H1 (cell line): ENCODE results near the gene WIPF3. TPM values are rescaled to one million over a fixed set of nuclear protein-coding genes. Genes with fewer than 3 reads are reported as not detected.

Experiments
- CTCF ChIA-PET: fragments of 300-600 bp; sonication (Branson Sonifier 250); formaldehyde crosslinking; loops from one replicate; lab custom pipeline; 2021; ENCODE audit not compliant: partially characterized antibody; lab: Charles Lee
- POLR2A ChIA-PET: fragments of 300-600 bp; sonication (Branson Sonifier 250); formaldehyde crosslinking; loops from one replicate; lab custom pipeline; 2021; ENCODE audit warnings: inconsistent platforms; ENCODE audit not compliant: partially characterized antibody; lab: Charles Lee
- DNase-seq, 2 experiments: peaks; one replicate each; pipeline versions ENCODE4 v3.0.0 to v3.0.0-alpha.2; 2010 to 2022; ENCODE audit warnings: low spot score in 2 of 2, low read depth in 1 of 2, mixed read lengths in 1 of 2
- FAIRE-seq: peaks from 2 replicates; lab custom pipeline; 2011; peaks lifted over from hg19 to GRCh38; lab: Jason Lieb, UNC
- H2AFZ ChIP-seq: 2 replicates; pipeline ENCODE4 v1.8.1; 2012; ENCODE audit warnings: low read length, inconsistent platforms
- H2AK5ac ChIP-seq: 2 replicates; pipeline ENCODE4 v1.6.1; 2013; ENCODE audit warnings: low read depth, low read length
- H2BK120ac ChIP-seq: replicated peaks from 2 replicates; pipeline ENCODE3; 2013; ENCODE audit warnings: low read depth, low read length, inconsistent platforms
- H2BK12ac ChIP-seq: 2 replicates; pipeline ENCODE4 v1.6.1; 2013; ENCODE audit warnings: low read depth, low read length
- H2BK15ac ChIP-seq: 2 replicates; pipeline ENCODE4 v1.6.1; 2013; ENCODE audit warnings: low read length
- H2BK20ac ChIP-seq: 2 replicates; pipeline ENCODE4 v1.6.1; 2013; ENCODE audit warnings: low read length
- H2BK5ac ChIP-seq: 2 replicates; pipeline ENCODE4 v1.6.1; 2013; ENCODE audit warnings: low read depth, low read length
- H3K14ac ChIP-seq: 2 replicates; pipeline ENCODE4 v1.6.1; 2013; ENCODE audit warnings: inconsistent platforms; ENCODE audit not compliant: insufficient read length
- H3K18ac ChIP-seq: 2 replicates; pipeline ENCODE4 v1.6.1; 2013; ENCODE audit warnings: low read length; ENCODE audit errors: extremely low read depth
- H3K23ac ChIP-seq: 2 replicates; pipeline ENCODE4 v1.6.1; 2013; ENCODE audit warnings: inconsistent platforms; ENCODE audit not compliant: insufficient read length
- H3K23me2 ChIP-seq: 2 replicates; pipeline ENCODE4 v1.6.1; 2013; ENCODE audit warnings: low read depth, low read length
- H3K27ac ChIP-seq: 2 replicates; pipeline ENCODE4 v1.6.1; 2011; ENCODE audit warnings: low read depth, low read length, inconsistent platforms
- H3K27me3 ChIP-seq, 4 experiments: replicated peaks in 1 of 4; 1 replicate in 1 of 4; 2 replicates in 3 of 4; pipeline versions ENCODE4 v1.6.1 to v1.8.1; 2011 to 2013; ENCODE audit warnings: low read length in 3 of 4, mild to moderate bottlenecking in 3 of 4, inconsistent platforms in 2 of 4, mixed read lengths in 2 of 4, moderate library complexity in 1 of 4; ENCODE audit not compliant: control insufficient read depth in 3 of 4, insufficient read depth in 3 of 4; ENCODE audit errors: extremely low read depth in 1 of 4
- H3K36me3 ChIP-seq, 4 experiments: 2 replicates each; pipeline versions ENCODE4 v1.6.1 to v1.8.1; 2011 to 2013; ENCODE audit warnings: mild to moderate bottlenecking in 4 of 4, low read length in 3 of 4, moderate library complexity in 2 of 4, control low read depth in 1 of 4, inconsistent platforms in 1 of 4; ENCODE audit not compliant: insufficient read depth in 4 of 4, control insufficient read depth in 2 of 4
- H3K4ac ChIP-seq: replicated peaks from 2 replicates; pipeline ENCODE3; 2013; ENCODE audit warnings: low read length, low read depth, mixed read lengths, inconsistent platforms; ENCODE audit not compliant: insufficient read length
- H3K4me1 ChIP-seq, 4 experiments: replicated peaks in 1 of 4; 1 replicate in 1 of 4; 2 replicates in 3 of 4; pipeline versions ENCODE4 v1.6.1 to v1.8.1; 2011 to 2013; ENCODE audit warnings: low read length in 3 of 4, inconsistent platforms in 2 of 4, mixed read lengths in 1 of 4; ENCODE audit not compliant: insufficient read depth in 4 of 4, control insufficient read depth in 3 of 4
- H3K4me2 ChIP-seq, 2 experiments: 2 replicates each; pipeline versions ENCODE4 v1.6.1 to v1.8.1; 2011 to 2013; ENCODE audit warnings: low read depth in 2 of 2, low read length in 2 of 2, control low read depth in 1 of 2, inconsistent platforms in 1 of 2, mild to moderate bottlenecking in 1 of 2; ENCODE audit not compliant: insufficient read depth in 1 of 2
- H3K4me3 ChIP-seq, 4 experiments: fragments of 200-600, 300-600 bp in 1 of 4; sonication (generic), shearing (Covaris generic), sonication (Bioruptor Twin) in 1 of 4; 2 replicates each; pipeline versions ENCODE4 v1.5.1 to v1.8.1; 2011 to 2016; ENCODE audit warnings: low read length in 4 of 4, low read depth in 3 of 4, control low read depth in 2 of 4, inconsistent platforms in 2 of 4, mild to moderate bottlenecking in 2 of 4, mixed read lengths in 1 of 4, moderate library complexity in 1 of 4; ENCODE audit not compliant: insufficient read depth in 2 of 4; ENCODE audit errors: extremely low read depth in 1 of 4
- H3K56ac ChIP-seq: replicated peaks from 2 replicates; pipeline ENCODE3; 2013; ENCODE audit warnings: low read depth, mild to moderate bottlenecking, mixed read lengths, low read length, inconsistent platforms; ENCODE audit not compliant: insufficient read length
- H3K79me1 ChIP-seq: 2 replicates; pipeline ENCODE4 v1.6.1; 2013; ENCODE audit warnings: low read depth, low read length, control low read depth
- H3K79me2 ChIP-seq, 2 experiments: 2 replicates each; pipeline versions ENCODE4 v1.6.1 to v1.8.1; 2012 to 2013; ENCODE audit warnings: low read length in 2 of 2, mild to moderate bottlenecking in 2 of 2, inconsistent platforms in 1 of 2; ENCODE audit not compliant: insufficient read depth in 2 of 2, control insufficient read depth in 1 of 2
- H3K9ac ChIP-seq, 4 experiments: replicated peaks in 1 of 4; 1 replicate in 1 of 4; 2 replicates in 3 of 4; pipeline versions ENCODE4 v1.6.1 to v1.8.1; 2011 to 2013; ENCODE audit warnings: low read depth in 3 of 4, low read length in 3 of 4, control low read depth in 2 of 4, mild to moderate bottlenecking in 2 of 4, moderate library complexity in 2 of 4, inconsistent platforms in 1 of 4; ENCODE audit errors: extremely low read depth in 1 of 4
- H3K9me3 ChIP-seq, 2 experiments: 2 replicates each; pipeline versions ENCODE4 v1.6.1 to v1.8.1; 2012 to 2013; ENCODE audit warnings: mild to moderate bottlenecking in 2 of 2, moderate library complexity in 2 of 2, control low read depth in 1 of 2, inconsistent platforms in 1 of 2, low read depth in 1 of 2, low read length in 1 of 2, mixed read lengths in 1 of 2; ENCODE audit not compliant: insufficient read depth in 2 of 2
- H4K20me1 ChIP-seq, 2 experiments: replicated peaks in 1 of 2; 2 replicates each; pipeline versions ENCODE3 to v1.8.1; 2011 to 2013; ENCODE audit warnings: inconsistent platforms in 2 of 2, low read length in 2 of 2, mild to moderate bottlenecking in 1 of 2; ENCODE audit not compliant: insufficient read depth in 2 of 2, control insufficient read depth in 1 of 2
- H4K5ac ChIP-seq: 2 replicates; pipeline ENCODE4 v1.6.1; 2013; ENCODE audit warnings: low read length, low read depth, mixed read lengths, inconsistent platforms; ENCODE audit not compliant: insufficient read length
- H4K8ac ChIP-seq: 2 replicates; pipeline ENCODE4 v1.8.0; 2013; ENCODE audit warnings: mild to moderate bottlenecking, moderate library complexity, low read length, inconsistent platforms; ENCODE audit not compliant: insufficient read depth; ENCODE audit errors: extremely low read depth
- H4K91ac ChIP-seq: replicated peaks from 2 replicates; pipeline ENCODE3; 2013; ENCODE audit warnings: low read length, mixed read lengths, inconsistent platforms; ENCODE audit not compliant: insufficient read length
- BACH1 ChIP-seq: IDR thresholded peaks from 2 replicates; pipeline ENCODE4 v1.6.1; 2012; ENCODE audit warnings: low read length, improper control_type of control experiment
- EZH2 ChIP-seq: fragments of 200-600 bp; sonication (generic); IDR thresholded peaks from 2 replicates; pipeline ENCODE4 v1.7.1; 2012; ENCODE audit warnings: low read depth, mild to moderate bottlenecking, moderate library complexity, low read length, inconsistent platforms; ENCODE audit not compliant: severe bottlenecking
- HDAC6 ChIP-seq: IDR thresholded peaks from one replicate; pipeline ENCODE4 v1.7.1; 2012; ENCODE audit warnings: low read depth, mild to moderate bottlenecking, inconsistent platforms, low read length, moderate library complexity
- RBBP5 ChIP-seq: IDR thresholded peaks from 2 replicates; pipeline ENCODE4 v1.7.1; 2012; ENCODE audit warnings: low read depth, mild to moderate bottlenecking, inconsistent platforms, low read length, moderate library complexity, borderline replicate concordance
- SIX5 ChIP-seq: IDR thresholded peaks from 2 replicates; pipeline ENCODE4 v1.6.1; 2011; ENCODE audit warnings: mild to moderate bottlenecking, low read depth, low read length
- SRF ChIP-seq: IDR thresholded peaks from 2 replicates; pipeline ENCODE4 v1.6.1; 2011; ENCODE audit warnings: mild to moderate bottlenecking, low read depth, low read length, moderate library complexity
- TCF12 ChIP-seq: IDR thresholded peaks from 2 replicates; pipeline ENCODE4 v1.6.1; 2011; ENCODE audit warnings: low read depth, mild to moderate bottlenecking, low read length
- WGBS, 2 experiments: shearing (Covaris generic) in 1 of 2; methylation state at CpG; one replicate each; pipeline versions ENCODE4 v1.1.6 to v1.1.7; 2013 to 2015; ENCODE audit warnings: low lambda C conversion rate in 2 of 2, mixed read lengths in 2 of 2, inconsistent platforms in 1 of 2, low coverage in 1 of 2, missing lambda C conversion rate in 1 of 2; ENCODE audit not compliant: insufficient replicate concordance in 2 of 2, insufficient coverage in 1 of 2, insufficient read length in 1 of 2; ENCODE audit errors: extremely low coverage in 1 of 2, missing lambda C conversion rate in 1 of 2; 5-methylcytosine and 5-hydroxymethylcytosine counted together
- polyA plus RNA-seq, 7 experiments: library from polyadenylated mRNA; depleted of rRNA in 3 of 7; stranded (reverse) in 5 of 7; unstranded in 2 of 7; fragments of >200 nt in 5 of 7; fragments of 200-250 nt in 2 of 7; gene quantifications; 1 replicate in 5 of 7; 2 replicates in 1 of 7; 4 replicates in 1 of 7; pipeline versions ENCODE4 v1.2.1 to v1.2.3, GENCODE V29; 2011 to 2013; ENCODE audit warnings: missing spikeins in 2 of 7, mixed read lengths in 2 of 7
- total RNA-seq: library from RNA; stranded (reverse); fragmentation: NEBNext Ultra II Directional; extraction: Animal tissue kit (Norgen Biotek cat#: 25700); gene quantifications from 2 replicates; pipeline ENCODE4 v1.2.1, GENCODE V29; 2021
- TF ChIP-seq, protein P1 (sequence below), 3 experiments: IDR thresholded peaks; 1 replicate in 2 of 3; 2 replicates in 1 of 3; pipeline versions ENCODE4 v1.5.1 to v1.6.1; 2011; ENCODE audit warnings: low read length in 3 of 3, mild to moderate bottlenecking in 3 of 3, inconsistent platforms in 2 of 3, low read depth in 1 of 3, moderate library complexity in 1 of 3; ENCODE audit not compliant: insufficient read depth in 1 of 3; ENCODE audit errors: control extremely low read depth in 1 of 3
- TF ChIP-seq, protein P2 (sequence below): IDR thresholded peaks from 2 replicates; pipeline ENCODE4 v1.6.1; 2012; ENCODE audit warnings: low read length, inconsistent platforms

Gene WIPF3
- total and polyA plus RNA-seq, 2 of the 8 experiments (the other 6 are each of a cell fraction or from before 2014, with no cell fraction given) = 5.0 to 12.1 TPM

DNA sequence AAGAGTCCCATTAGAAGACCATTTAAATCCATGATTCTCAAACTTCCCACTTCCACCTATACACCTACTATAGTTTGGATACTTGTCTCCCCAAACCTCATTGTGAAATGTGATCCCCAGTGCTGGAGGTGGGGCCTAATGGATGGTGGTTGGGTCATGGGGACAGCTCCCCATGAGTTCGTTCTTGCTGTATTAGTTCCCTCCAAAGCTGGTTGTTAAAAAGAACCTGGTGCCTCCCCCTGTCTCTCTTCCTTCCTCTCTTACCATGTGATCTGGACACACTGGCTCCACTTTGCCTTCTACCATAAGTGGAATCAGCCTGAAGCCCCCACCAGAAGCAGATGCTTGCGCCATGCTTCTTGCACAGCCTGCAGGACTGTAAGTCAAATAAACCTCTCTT lies 53.9 kb downstream of the WIPF3 start:
- no peak overlapping the region for H3K4ac ChIP-seq
- no peaks in the 10 kb centered on the region for H3K36me3 ChIP-seq
- no peak overlapping the region for H4K8ac ChIP-seq
- no peak overlapping the region for H2AFZ ChIP-seq
- peaks cover 0 to 2% of the 10 kb centered on the region in 2 experiments for H4K20me1 ChIP-seq
- H3K4me1 ChIP-seq = peaks cover 0 to 2% (median under 1%) of the 10 kb centered on the region in 4 experiments; a peak in 3 of 7 replicates
- H2AK5ac ChIP-seq = no peak overlapping the region
- H3K27ac ChIP-seq = no peak overlapping the region
- ChIA-PET CTCF (interaction anchor here (0.7 to 1.5 kb wide), 5 partner anchors 9 to 109 kb away, joined by 3 to 4 read pairs (median 3); no protein-coding TSS in a partner anchor), POLR2A (no interaction called here)
- H3K9me3 ChIP-seq = no peaks in the 10 kb centered on the region
- no peak overlapping the region for H2BK120ac ChIP-seq
- no peak overlapping the region for H4K91ac ChIP-seq
- DNase-seq (no peak), FAIRE-seq (no peak)
- no peaks in the 10 kb centered on the region; the same call in 1 of the 2 replicates for H3K23me2 ChIP-seq
- no peak overlapping the region for H2BK5ac ChIP-seq
- TF ChIP-seq SIX5 = no peak
- TF ChIP-seq TCF12 = no peak
- TF ChIP-seq, protein P1, sequence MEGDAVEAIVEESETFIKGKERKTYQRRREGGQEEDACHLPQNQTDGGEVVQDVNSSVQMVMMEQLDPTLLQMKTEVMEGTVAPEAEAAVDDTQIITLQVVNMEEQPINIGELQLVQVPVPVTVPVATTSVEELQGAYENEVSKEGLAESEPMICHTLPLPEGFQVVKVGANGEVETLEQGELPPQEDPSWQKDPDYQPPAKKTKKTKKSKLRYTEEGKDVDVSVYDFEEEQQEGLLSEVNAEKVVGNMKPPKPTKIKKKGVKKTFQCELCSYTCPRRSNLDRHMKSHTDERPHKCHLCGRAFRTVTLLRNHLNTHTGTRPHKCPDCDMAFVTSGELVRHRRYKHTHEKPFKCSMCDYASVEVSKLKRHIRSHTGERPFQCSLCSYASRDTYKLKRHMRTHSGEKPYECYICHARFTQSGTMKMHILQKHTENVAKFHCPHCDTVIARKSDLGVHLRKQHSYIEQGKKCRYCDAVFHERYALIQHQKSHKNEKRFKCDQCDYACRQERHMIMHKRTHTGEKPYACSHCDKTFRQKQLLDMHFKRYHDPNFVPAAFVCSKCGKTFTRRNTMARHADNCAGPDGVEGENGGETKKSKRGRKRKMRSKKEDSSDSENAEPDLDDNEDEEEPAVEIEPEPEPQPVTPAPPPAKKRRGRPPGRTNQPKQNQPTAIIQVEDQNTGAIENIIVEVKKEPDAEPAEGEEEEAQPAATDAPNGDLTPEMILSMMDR (IDR thresholded peaks at IDR 0.05; ENCODE audit: control extremely low read depth in 1 of 3, insufficient read depth in 1 of 3, low read depth in 1 of 3, low read length in 3 of 3) = no peak
- no peak for TF ChIP-seq SRF
- TF ChIP-seq RBBP5 = no peak
- TF ChIP-seq, protein P2, sequence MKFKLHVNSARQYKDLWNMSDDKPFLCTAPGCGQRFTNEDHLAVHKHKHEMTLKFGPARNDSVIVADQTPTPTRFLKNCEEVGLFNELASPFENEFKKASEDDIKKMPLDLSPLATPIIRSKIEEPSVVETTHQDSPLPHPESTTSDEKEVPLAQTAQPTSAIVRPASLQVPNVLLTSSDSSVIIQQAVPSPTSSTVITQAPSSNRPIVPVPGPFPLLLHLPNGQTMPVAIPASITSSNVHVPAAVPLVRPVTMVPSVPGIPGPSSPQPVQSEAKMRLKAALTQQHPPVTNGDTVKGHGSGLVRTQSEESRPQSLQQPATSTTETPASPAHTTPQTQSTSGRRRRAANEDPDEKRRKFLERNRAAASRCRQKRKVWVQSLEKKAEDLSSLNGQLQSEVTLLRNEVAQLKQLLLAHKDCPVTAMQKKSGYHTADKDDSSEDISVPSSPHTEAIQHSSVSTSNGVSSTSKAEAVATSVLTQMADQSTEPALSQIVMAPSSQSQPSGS = no peak
- TF ChIP-seq BACH1 = no peak
- TF ChIP-seq HDAC6 = no peak
- TF ChIP-seq EZH2 = no peak
- no peak overlapping the region for H3K18ac ChIP-seq
- no peak overlapping the region for H2BK12ac ChIP-seq
- H3K56ac ChIP-seq = no peak overlapping the region
- H4K5ac ChIP-seq = no peak overlapping the region
- no peaks in the 10 kb centered on the region for H3K27me3 ChIP-seq
- no peaks in the 10 kb centered on the region for H3K79me1 ChIP-seq
- WGBS, 2 experiments = 79% methylated on average over 2 of the region's 2 CpGs; no CpG with 5 or more reads in 1 of the 2 experiments
- no peak overlapping the region for H2BK20ac ChIP-seq
- no peak overlapping the region for H3K4me3 ChIP-seq
- no peak overlapping the region for H3K14ac ChIP-seq
- H3K79me2 ChIP-seq = no peaks in the 10 kb centered on the region
- H3K9ac ChIP-seq = no peak overlapping the region
- 0 out of 2 replicates have a peak overlapping the region, but pooled peaks have one; percentile 22 for H2BK15ac ChIP-seq
- H3K23ac ChIP-seq = no peak overlapping the region
- H3K4me2 ChIP-seq = no peak overlapping the region
